ENCODE data around the gene THUMPD1.

- TF ChIP-seq CTCF (conservative IDR thresholded peaks at IDR 0.05; ENCODE audit: low read length) = no peak
- no peak for TF ChIP-seq EZH2phosphoT487 (IDR thresholded peaks at IDR 0.05; ENCODE audit: borderline replicate concordance)
Measured at GRCh38 chr16:20760346-20760745, 18.7 kb upstream of the THUMPD1 start.
